ENCODE measurements around the gene SULT2B1. TPM values are rescaled to one million over a fixed set of nuclear protein-coding genes. Genes with fewer than 3 reads are reported as not detected.
"Not testable (repeated sequence)": the region's sequence is repeated elsewhere in the genome, so short reads cannot be mapped to it uniquely, and the experiment has no call there.

Gene SULT2B1
- total RNA-seq, 1 experiment from 2014 or later, result 6.2 TPM

DNA sequence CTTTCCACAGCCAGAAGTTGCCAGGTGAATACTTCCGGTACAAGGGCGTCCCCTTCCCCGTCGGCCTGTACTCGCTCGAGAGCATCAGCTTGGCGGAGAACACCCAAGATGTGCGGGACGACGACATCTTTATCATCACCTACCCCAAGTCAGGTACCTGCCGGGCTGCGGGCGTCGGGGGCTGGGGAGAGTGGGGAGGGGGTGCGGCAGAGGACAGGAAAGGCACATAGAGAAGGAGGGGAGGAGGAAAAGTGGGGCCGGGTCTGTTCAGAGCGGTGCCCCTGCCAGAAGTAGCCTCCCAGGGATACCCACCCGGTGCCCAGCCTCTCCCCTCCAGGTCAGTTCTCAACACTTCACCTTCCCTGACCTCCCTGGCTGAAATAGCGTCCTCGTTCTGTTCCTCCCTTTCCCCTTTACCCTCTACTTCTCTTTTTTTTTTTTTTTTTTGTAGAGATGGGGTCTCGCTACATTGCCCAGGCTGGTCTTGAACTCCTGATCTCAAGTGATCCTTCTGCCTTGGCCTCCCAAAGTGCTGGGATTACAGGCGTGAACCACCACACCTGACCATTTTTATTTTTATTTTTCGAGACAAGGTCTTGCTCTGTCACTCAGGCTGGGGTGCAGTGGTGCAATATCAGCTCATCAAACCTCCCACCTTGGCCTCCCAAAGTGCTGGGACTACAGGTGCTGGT lies 24.1 kb downstream of the SULT2B1 start:
- H4K20me1 ChIP-seq (ENCODE audit: insufficient read depth), result no peaks in the 10 kb centered on the region
- ChIA-PET POLR2A (ENCODE audit: unreplicated experiment) (no interaction called here), CTCF (no interaction called here)
- peaks cover 6% of the 10 kb centered on the region; the same call in 1 of the 2 replicates for H3F3A ChIP-seq (ENCODE audit: insufficient read depth, low read depth)
- no peaks in the 10 kb centered on the region for H3K79me2 ChIP-seq (ENCODE audit: low read depth)
- no peaks in the 10 kb centered on the region for H3K4me1 ChIP-seq (replicated peaks; ENCODE audit: insufficient read depth)
- no peak overlapping the region for H3K4me2 ChIP-seq
- no peak overlapping the region for H3K4me3 ChIP-seq
- DNase-seq, result no peak
- TF ChIP-seq, protein P1, sequence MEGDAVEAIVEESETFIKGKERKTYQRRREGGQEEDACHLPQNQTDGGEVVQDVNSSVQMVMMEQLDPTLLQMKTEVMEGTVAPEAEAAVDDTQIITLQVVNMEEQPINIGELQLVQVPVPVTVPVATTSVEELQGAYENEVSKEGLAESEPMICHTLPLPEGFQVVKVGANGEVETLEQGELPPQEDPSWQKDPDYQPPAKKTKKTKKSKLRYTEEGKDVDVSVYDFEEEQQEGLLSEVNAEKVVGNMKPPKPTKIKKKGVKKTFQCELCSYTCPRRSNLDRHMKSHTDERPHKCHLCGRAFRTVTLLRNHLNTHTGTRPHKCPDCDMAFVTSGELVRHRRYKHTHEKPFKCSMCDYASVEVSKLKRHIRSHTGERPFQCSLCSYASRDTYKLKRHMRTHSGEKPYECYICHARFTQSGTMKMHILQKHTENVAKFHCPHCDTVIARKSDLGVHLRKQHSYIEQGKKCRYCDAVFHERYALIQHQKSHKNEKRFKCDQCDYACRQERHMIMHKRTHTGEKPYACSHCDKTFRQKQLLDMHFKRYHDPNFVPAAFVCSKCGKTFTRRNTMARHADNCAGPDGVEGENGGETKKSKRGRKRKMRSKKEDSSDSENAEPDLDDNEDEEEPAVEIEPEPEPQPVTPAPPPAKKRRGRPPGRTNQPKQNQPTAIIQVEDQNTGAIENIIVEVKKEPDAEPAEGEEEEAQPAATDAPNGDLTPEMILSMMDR (conservative IDR thresholded peaks at IDR 0.05), result no peak
- TF ChIP-seq EZH2 (IDR thresholded peaks at IDR 0.05; ENCODE audit: low read depth), result no peak
- H2AFZ ChIP-seq, result no peak overlapping the region
- no peaks in the 10 kb centered on the region for H3K27me3 ChIP-seq (ENCODE audit: insufficient read depth, low read depth)
- no peaks in the 10 kb centered on the region for H3K36me3 ChIP-seq (ENCODE audit: low read depth)
- H3K9me2 ChIP-seq (ENCODE audit: insufficient read depth), result no peaks in the 10 kb centered on the region
- BruUV-seq (replicated peaks), result no TSS peak
- H3K9me3 ChIP-seq (ENCODE audit: insufficient read depth, low read depth), result no peaks in the 10 kb centered on the region
- H3K27ac ChIP-seq, result no peak overlapping the region
- intact Hi-C loops (cut with micrococcal nuclease; ENCODE audit: unreplicated experiment), result no loop called here

DNA sequence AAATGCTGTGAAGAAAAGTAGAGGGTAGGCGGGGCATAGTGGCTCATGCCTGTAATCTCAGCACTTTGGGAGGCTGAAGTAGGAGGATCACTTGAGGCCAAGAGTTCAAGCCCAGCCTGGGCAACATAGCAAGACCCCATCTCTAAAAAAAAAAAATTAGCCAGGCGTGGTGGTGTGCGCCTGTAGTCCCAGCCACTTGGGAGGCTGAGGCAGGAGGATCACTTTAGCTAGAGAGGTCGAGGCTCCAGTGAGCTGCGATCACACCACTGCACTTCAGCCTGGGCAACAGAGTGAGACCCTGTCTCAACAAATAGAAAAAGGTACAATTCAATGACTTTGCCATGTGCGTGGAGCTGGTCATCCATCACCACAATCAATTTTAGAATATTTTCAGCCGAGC lies 25.9 kb downstream of the SULT2B1 start:
- DNase-seq; BruUV-seq (replicated peaks); H2AFZ ChIP-seq; H3K27me3 ChIP-seq (ENCODE audit: insufficient read depth, low read depth); CTCF ChIA-PET; H3K36me3 ChIP-seq (ENCODE audit: low read depth); H3K9me3 ChIP-seq (ENCODE audit: insufficient read depth, low read depth); H4K20me1 ChIP-seq (ENCODE audit: insufficient read depth); H3K4me2 ChIP-seq; H3K9me2 ChIP-seq (ENCODE audit: insufficient read depth); H3K27ac ChIP-seq; intact Hi-C loops (cut with micrococcal nuclease; ENCODE audit: unreplicated experiment); H3K4me3 ChIP-seq; H3K4me1 ChIP-seq (replicated peaks; ENCODE audit: insufficient read depth); H3F3A ChIP-seq (ENCODE audit: insufficient read depth, low read depth); H3K79me2 ChIP-seq (ENCODE audit: low read depth): not testable (repeated sequence)
- POLR2A ChIA-PET (ENCODE audit: unreplicated experiment), result interaction anchor here (0.7 kb wide), 1 partner anchor 85 kb away, joined by 4 read pairs; no protein-coding TSS in a partner anchor

DNA sequence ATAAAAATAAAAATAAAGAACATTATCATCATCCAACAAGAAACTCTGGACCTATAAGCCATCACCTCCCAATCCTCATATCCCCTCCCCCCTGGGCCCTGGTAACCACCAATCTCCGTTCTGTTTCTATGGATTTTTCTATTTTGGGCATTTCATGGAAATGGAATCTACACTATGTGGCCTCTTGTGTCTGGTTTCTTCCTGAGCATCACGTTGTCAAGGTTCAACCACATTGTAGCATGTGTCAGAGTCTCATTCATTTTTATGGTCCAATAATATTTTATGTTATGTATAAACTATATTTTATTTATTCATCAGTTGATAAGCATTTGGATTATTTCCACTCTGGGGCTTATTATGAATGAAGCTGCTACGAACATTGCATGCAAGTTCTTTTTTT lies 26.9 kb downstream of the SULT2B1 start:
- Histone ChIP-seq H3K4me2 (no peak overlapping the region), H2AFZ (no peak overlapping the region), H3K27me3 (ENCODE audit: insufficient read depth, low read depth) (no peaks in the 10 kb centered on the region), H3K36me3 (ENCODE audit: low read depth) (no peaks in the 10 kb centered on the region), H3K79me2 (ENCODE audit: low read depth) (no peaks in the 10 kb centered on the region), H3K9me3 (ENCODE audit: insufficient read depth, low read depth) (no peaks in the 10 kb centered on the region), H3K9me2 (ENCODE audit: insufficient read depth) (no peaks in the 10 kb centered on the region), H3F3A (ENCODE audit: insufficient read depth, low read depth) (peaks cover 14% of the 10 kb centered on the region), H3K4me1 (replicated peaks; ENCODE audit: insufficient read depth) (peaks cover 4% of the 10 kb centered on the region), H4K20me1 (ENCODE audit: insufficient read depth) (no peaks in the 10 kb centered on the region), H3K27ac (no peak overlapping the region), H3K4me3 (no peak overlapping the region)
- no peak for DNase-seq
- TF ChIP-seq, protein P1 (conservative IDR thresholded peaks at IDR 0.05), result no peak
- no peak for TF ChIP-seq EZH2 (IDR thresholded peaks at IDR 0.05; ENCODE audit: low read depth)
- CTCF ChIA-PET, result no interaction called here
- intact Hi-C loops (cut with micrococcal nuclease; ENCODE audit: unreplicated experiment), result no loop called here
- POLR2A ChIA-PET (ENCODE audit: unreplicated experiment), result no interaction called here
- no TSS peak for BruUV-seq (replicated peaks)

DNA sequence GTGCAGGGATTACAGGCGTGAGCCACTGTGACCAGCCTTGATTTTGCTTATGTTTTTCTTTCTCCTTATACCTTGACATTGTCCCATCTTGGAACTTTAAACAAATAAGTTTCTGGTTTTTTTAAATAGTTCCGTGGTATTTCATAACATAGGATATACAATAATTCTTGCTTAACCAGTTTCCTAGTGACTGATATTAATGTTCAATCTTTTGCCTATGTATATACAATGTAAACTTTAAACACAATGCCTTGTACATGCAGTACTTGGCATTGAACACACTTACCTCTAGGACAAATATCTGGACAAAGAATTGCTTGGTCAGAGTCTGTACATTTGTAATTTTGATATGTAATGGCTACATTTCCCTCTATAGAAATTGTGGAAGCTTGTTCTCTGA lies 30.2 kb downstream of the SULT2B1 start:
- intact Hi-C loops (cut with micrococcal nuclease; ENCODE audit: unreplicated experiment), result no loop called here
- TF ChIP-seq, protein P1 (conservative IDR thresholded peaks at IDR 0.05), result no peak
- TF ChIP-seq EZH2 (IDR thresholded peaks at IDR 0.05; ENCODE audit: low read depth), result no peak
- H3K4me2 ChIP-seq, result no peak overlapping the region
- peak in 1 of 2 experiments; percentile 66 for DNase-seq
- H3K36me3 ChIP-seq (ENCODE audit: low read depth), result no peaks in the 10 kb centered on the region
- no peak overlapping the region for H2AFZ ChIP-seq
- H3K4me1 ChIP-seq (replicated peaks; ENCODE audit: insufficient read depth), result peaks cover 7% of the 10 kb centered on the region
- no peak overlapping the region for H3K27ac ChIP-seq
- ChIA-PET POLR2A (ENCODE audit: unreplicated experiment) (no interaction called here), CTCF (no interaction called here)
- no peaks in the 10 kb centered on the region for H3K9me2 ChIP-seq (ENCODE audit: insufficient read depth)
- H4K20me1 ChIP-seq (ENCODE audit: insufficient read depth), result no peaks in the 10 kb centered on the region
- BruUV-seq (replicated peaks), result no TSS peak
- peaks cover 15% of the 10 kb centered on the region for H3F3A ChIP-seq (ENCODE audit: insufficient read depth, low read depth)
- no peaks in the 10 kb centered on the region for H3K9me3 ChIP-seq (ENCODE audit: insufficient read depth, low read depth)
- H3K79me2 ChIP-seq (ENCODE audit: low read depth), result no peaks in the 10 kb centered on the region
- no peaks in the 10 kb centered on the region for H3K27me3 ChIP-seq (ENCODE audit: insufficient read depth, low read depth)
- H3K4me3 ChIP-seq, result no peak overlapping the region
